K562 (cell line): Measurements from ENCODE around the gene DEPDC1. TPM values are rescaled to one million over a fixed set of nuclear protein-coding genes. Genes with fewer than 3 reads are reported as not detected.

Source experiments
- NELFE ChIP-seq: IDR thresholded peaks from 2 replicates; pipeline ENCODE4 v1.6.1; 2011; ENCODE audit warnings: mild to moderate bottlenecking; ENCODE audit not compliant: insufficient read depth, insufficient read length
- TEAD4 ChIP-seq, 2 experiments: sonication (generic) in 1 of 2; formaldehyde crosslinking in 1 of 2; IDR thresholded peaks; 2 replicates each; pipeline versions ENCODE4 v1.6.1 to v1.8.0; 2012 to 2022; ENCODE audit warnings: borderline replicate concordance in 1 of 2, inconsistent platforms in 1 of 2, low read length in 1 of 2, mild to moderate bottlenecking in 1 of 2, missing genetic modification reagents in 1 of 2
- ZNF253 ChIP-seq: fragments of 250-450 bp; sonication (Bioruptor Pico); conservative IDR thresholded peaks from 2 replicates; pipeline ENCODE4 v1.6.1; 2021; ENCODE audit warnings: mild to moderate bottlenecking
- ZNF695 ChIP-seq: fragments of 450-650 bp; formaldehyde crosslinking; IDR thresholded peaks from 2 replicates; pipeline ENCODE4 v1.4.0; 2020; ENCODE audit warnings: mild to moderate bottlenecking, moderate library complexity
- ZNF766 ChIP-seq: fragments of 200-800 bp; sonication (Bioruptor generic); conservative IDR thresholded peaks from 2 replicates; pipeline ENCODE4 v1.6.1; 2016; ENCODE audit warnings: missing genetic modification characterization, missing compliant biosample characterization
- polyA plus RNA-seq, 8 experiments: library from polyadenylated mRNA; depleted of rRNA in 4 of 8; stranded (reverse) in 5 of 8; unstranded in 3 of 8; fragments of >200 nt; fragmentation: Nextera tagmentation in 2 of 8; fragmentation: Illumina TruSeq in 1 of 8; extraction: Ambion mirVana in 2 of 8; extraction: Trizol in 1 of 8; gene quantifications; 2 replicates each; pipeline versions ENCODE4 v1.2.1 to v1.2.3, GENCODE V29; 2011 to 2014; ENCODE audit warnings: inconsistent platforms in 1 of 8, missing spikeins in 1 of 8
- total RNA-seq, 7 experiments: library from RNA; depleted of rRNA in 6 of 7; stranded (reverse); fragments of >200 nt in 6 of 7; fragmentation: Illumina TruSeq in 2 of 7; extraction: Trizol in 2 of 7; gene quantifications; 2 replicates each; pipeline versions ENCODE4 v1.2.1 to v1.2.3, GENCODE V29; 2011 to 2021; ENCODE audit warnings: low replicate concordance in 1 of 7
- TF ChIP-seq, protein P1 (sequence below), 2 experiments: fragments of 200-800 bp in 1 of 2; sonication (Bioruptor generic) in 1 of 2; sonication (generic) in 1 of 2; formaldehyde crosslinking in 1 of 2; IDR thresholded peaks in 1 of 2; conservative IDR thresholded peaks in 1 of 2; 2 replicates each; pipeline versions ENCODE4 v1.5.0 to v1.6.1; 2016 to 2020; ENCODE audit warnings: missing compliant biosample characterization in 1 of 2, missing genetic modification characterization in 1 of 2, missing genetic modification reagents in 1 of 2
- TF ChIP-seq, protein P2 (sequence below), 2 experiments: fragments of 450-650 bp in 1 of 2; sonication (generic) in 1 of 2; formaldehyde crosslinking in 1 of 2; IDR thresholded peaks in 1 of 2; conservative IDR thresholded peaks in 1 of 2; 2 replicates each; pipeline versions ENCODE4 v1.6.1 to v1.8.1; 2016 to 2023; ENCODE audit warnings: mild to moderate bottlenecking in 2 of 2, moderate library complexity in 2 of 2, inconsistent platforms in 1 of 2, missing genetic modification reagents in 1 of 2
- TF ChIP-seq, protein P3 (sequence below), 3 experiments: IDR thresholded peaks in 2 of 3; conservative IDR thresholded peaks in 1 of 3; 2 replicates each; pipeline ENCODE4 v1.5.1; 2011 to 2012; ENCODE audit warnings: low read length in 3 of 3, mild to moderate bottlenecking in 3 of 3, control low read depth in 2 of 3, improper control_type of control experiment in 1 of 3, inconsistent platforms in 1 of 3, low read depth in 1 of 3, mixed read lengths in 1 of 3, moderate library complexity in 1 of 3; ENCODE audit not compliant: insufficient read depth in 2 of 3
- TF ChIP-seq, protein P4 (sequence below): IDR thresholded peaks from 2 replicates; pipeline ENCODE4 v1.6.1; 2011; ENCODE audit warnings: borderline replicate concordance, low read depth, mild to moderate bottlenecking, moderate library complexity, low read length; ENCODE audit not compliant: insufficient read depth, poor library complexity, severe bottlenecking
- TF ChIP-seq, protein P5 (sequence below): sonication (generic); formaldehyde crosslinking; IDR thresholded peaks from 2 replicates; pipeline ENCODE4 v1.8.0; 2022; ENCODE audit warnings: mild to moderate bottlenecking, missing genetic modification reagents, borderline replicate concordance

The DEPDC1 gene
- total and polyA plus RNA-seq, 9 of the 15 experiments (the other 6 are each of a cell fraction or from before 2014, with no cell fraction given), result 9.9 to 28.3 (median 17.8) TPM

DNA sequence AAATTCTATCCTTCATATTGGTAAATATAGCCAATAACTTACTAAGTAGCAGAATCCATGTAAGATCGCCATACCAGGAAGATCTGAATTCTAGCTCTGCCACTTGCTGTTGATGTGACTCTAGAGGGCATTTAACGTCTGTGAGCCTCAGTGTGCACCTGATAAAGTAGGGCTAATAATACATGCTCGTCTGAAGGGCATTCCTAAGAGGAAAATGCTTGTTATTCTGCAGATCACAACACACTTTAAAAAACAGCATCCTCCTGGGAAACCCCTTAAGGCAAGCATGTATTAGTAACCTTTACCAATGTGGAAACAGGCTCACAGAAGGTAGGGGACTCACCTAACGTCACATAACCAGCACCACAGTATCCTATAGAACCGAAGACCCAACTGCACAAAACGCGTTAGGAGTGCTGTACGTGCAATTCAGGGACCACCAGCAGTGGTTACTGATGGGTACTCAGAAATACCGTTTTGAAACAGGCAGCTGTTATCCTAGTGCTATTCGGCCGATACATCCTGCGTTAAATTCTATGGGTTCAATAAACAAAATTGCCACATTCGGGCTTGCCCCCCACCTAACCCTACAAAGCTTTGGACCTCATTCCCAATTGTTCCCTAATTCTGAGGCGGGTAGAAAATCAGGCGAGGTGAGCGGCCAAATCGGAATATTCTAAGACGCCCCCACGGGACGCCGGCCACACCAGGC, 758 bp downstream of the DEPDC1 start (continued):
- TF ChIP-seq, protein P1, sequence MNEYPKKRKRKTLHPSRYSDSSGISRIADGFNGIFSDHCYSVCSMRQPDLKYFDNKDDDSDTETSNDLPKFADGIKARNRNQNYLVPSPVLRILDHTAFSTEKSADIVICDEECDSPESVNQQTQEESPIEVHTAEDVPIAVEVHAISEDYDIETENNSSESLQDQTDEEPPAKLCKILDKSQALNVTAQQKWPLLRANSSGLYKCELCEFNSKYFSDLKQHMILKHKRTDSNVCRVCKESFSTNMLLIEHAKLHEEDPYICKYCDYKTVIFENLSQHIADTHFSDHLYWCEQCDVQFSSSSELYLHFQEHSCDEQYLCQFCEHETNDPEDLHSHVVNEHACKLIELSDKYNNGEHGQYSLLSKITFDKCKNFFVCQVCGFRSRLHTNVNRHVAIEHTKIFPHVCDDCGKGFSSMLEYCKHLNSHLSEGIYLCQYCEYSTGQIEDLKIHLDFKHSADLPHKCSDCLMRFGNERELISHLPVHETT (CRISPR knock-in tag; conservative IDR thresholded peaks at IDR 0.05 in 1 of 2, IDR thresholded peaks at IDR 0.05 in 1 of 2), result 0 out of 4 replicates have a peak, but pooled peaks of 1 of the 2 experiments have one; percentile 10
- TF ChIP-seq, protein P2, sequence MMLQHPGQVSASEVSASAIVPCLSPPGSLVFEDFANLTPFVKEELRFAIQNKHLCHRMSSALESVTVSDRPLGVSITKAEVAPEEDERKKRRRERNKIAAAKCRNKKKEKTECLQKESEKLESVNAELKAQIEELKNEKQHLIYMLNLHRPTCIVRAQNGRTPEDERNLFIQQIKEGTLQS (IDR thresholded peaks at IDR 0.05), result no peak; the same call in 1 of the 2 replicates
- TF ChIP-seq, protein P2 (CRISPR knock-in tag; conservative IDR thresholded peaks at IDR 0.05), result 0 out of 2 replicates have a peak, but pooled peaks have one; percentile 56
- TF ChIP-seq, protein P3, sequence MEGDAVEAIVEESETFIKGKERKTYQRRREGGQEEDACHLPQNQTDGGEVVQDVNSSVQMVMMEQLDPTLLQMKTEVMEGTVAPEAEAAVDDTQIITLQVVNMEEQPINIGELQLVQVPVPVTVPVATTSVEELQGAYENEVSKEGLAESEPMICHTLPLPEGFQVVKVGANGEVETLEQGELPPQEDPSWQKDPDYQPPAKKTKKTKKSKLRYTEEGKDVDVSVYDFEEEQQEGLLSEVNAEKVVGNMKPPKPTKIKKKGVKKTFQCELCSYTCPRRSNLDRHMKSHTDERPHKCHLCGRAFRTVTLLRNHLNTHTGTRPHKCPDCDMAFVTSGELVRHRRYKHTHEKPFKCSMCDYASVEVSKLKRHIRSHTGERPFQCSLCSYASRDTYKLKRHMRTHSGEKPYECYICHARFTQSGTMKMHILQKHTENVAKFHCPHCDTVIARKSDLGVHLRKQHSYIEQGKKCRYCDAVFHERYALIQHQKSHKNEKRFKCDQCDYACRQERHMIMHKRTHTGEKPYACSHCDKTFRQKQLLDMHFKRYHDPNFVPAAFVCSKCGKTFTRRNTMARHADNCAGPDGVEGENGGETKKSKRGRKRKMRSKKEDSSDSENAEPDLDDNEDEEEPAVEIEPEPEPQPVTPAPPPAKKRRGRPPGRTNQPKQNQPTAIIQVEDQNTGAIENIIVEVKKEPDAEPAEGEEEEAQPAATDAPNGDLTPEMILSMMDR (IDR thresholded peaks at IDR 0.05 in 2 of 3, conservative IDR thresholded peaks at IDR 0.05 in 1 of 3; ENCODE audit: insufficient read depth in 2 of 3, low read depth in 1 of 3, low read length in 3 of 3), result peak in 2 of 3 experiments; percentile 3; a peak in 1 of 6 replicates
- TF ChIP-seq ZNF695 (CRISPR knock-in tag) (no peak), ZNF766 (CRISPR knock-in tag) (no peak), TEAD4 (IDR thresholded peaks at IDR 0.05; ENCODE audit: low read length) (peak; percentile 1; the same call in 1 of the 2 replicates), TEAD4 (CRISPR knock-in tag; IDR thresholded peaks at IDR 0.05; ENCODE audit: borderline replicate concordance) (no peak), NELFE (no peak), ZNF253 (CRISPR knock-in tag) (no peak)
- TF ChIP-seq, protein P4, sequence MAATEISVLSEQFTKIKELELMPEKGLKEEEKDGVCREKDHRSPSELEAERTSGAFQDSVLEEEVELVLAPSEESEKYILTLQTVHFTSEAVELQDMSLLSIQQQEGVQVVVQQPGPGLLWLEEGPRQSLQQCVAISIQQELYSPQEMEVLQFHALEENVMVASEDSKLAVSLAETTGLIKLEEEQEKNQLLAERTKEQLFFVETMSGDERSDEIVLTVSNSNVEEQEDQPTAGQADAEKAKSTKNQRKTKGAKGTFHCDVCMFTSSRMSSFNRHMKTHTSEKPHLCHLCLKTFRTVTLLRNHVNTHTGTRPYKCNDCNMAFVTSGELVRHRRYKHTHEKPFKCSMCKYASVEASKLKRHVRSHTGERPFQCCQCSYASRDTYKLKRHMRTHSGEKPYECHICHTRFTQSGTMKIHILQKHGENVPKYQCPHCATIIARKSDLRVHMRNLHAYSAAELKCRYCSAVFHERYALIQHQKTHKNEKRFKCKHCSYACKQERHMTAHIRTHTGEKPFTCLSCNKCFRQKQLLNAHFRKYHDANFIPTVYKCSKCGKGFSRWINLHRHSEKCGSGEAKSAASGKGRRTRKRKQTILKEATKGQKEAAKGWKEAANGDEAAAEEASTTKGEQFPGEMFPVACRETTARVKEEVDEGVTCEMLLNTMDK, result peak; percentile 18
- TF ChIP-seq, protein P5, sequence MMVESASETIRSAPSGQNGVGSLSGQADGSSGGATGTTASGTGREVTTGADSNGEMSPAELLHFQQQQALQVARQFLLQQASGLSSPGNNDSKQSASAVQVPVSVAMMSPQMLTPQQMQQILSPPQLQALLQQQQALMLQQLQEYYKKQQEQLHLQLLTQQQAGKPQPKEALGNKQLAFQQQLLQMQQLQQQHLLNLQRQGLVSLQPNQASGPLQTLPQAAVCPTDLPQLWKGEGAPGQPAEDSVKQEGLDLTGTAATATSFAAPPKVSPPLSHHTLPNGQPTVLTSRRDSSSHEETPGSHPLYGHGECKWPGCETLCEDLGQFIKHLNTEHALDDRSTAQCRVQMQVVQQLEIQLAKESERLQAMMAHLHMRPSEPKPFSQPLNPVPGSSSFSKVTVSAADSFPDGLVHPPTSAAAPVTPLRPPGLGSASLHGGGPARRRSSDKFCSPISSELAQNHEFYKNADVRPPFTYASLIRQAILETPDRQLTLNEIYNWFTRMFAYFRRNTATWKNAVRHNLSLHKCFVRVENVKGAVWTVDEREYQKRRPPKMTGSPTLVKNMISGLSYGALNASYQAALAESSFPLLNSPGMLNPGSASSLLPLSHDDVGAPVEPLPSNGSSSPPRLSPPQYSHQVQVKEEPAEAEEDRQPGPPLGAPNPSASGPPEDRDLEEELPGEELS (CRISPR knock-in tag), result peak; percentile 4; the same call in 1 of the 2 replicates
- TF ChIP-seq, all 486 proteins: peak for 12
